ENCODE measurements around the gene NELFA.

Gene NELFA

GRCh38 chr4:1976416-1977352, 32.1 kb downstream of the NELFA start:
- TF ChIP-seq EZH2phosphoT487 (IDR thresholded peaks at IDR 0.05; ENCODE audit: low read depth), result no peak
- TF ChIP-seq CTCF (IDR thresholded peaks at IDR 0.05; ENCODE audit: low read depth, low read length), result no peak
- Histone ChIP-seq H3K9ac (ENCODE audit: low read length) (no peak overlapping the region), H3K4me3 (ENCODE audit: low read length) (no peak overlapping the region), H3K4me2 (ENCODE audit: low read length) (no peak overlapping the region), H3K27ac (ENCODE audit: low read length) (no peak overlapping the region), H4K20me1 (ENCODE audit: insufficient read depth, low read length) (peaks cover 3% of the 10 kb centered on the region; the same call in 1 of the 2 replicates), H3K36me3 (replicated peaks; ENCODE audit: low read depth, low read length) (peaks cover 82% of the 10 kb centered on the region), H3K27me3 (ENCODE audit: low read depth, low read length) (no peaks in the 10 kb centered on the region), H3K9me3 (ENCODE audit: insufficient read depth, low read length) (no peaks in the 10 kb centered on the region), H2AFZ (ENCODE audit: low read depth, low read length) (no peak overlapping the region), H3K4me1 (ENCODE audit: low read length) (no peaks in the 10 kb centered on the region), H3K79me2 (ENCODE audit: low read length) (peaks cover 6% of the 10 kb centered on the region; the same call in 1 of the 2 replicates)

- TF ChIP-seq CTCF (IDR thresholded peaks at IDR 0.05; ENCODE audit: low read depth, low read length) (no peak), EZH2phosphoT487 (IDR thresholded peaks at IDR 0.05; ENCODE audit: low read depth) (no peak)
- Histone ChIP-seq H3K79me2 (ENCODE audit: low read length) (peaks cover 6% of the 10 kb centered on the region; the same call in 1 of the 2 replicates), H4K20me1 (ENCODE audit: insufficient read depth, low read length) (peaks cover 3% of the 10 kb centered on the region; the same call in 1 of the 2 replicates), H3K9me3 (ENCODE audit: insufficient read depth, low read length) (no peaks in the 10 kb centered on the region), H3K4me1 (ENCODE audit: low read length) (no peaks in the 10 kb centered on the region), H3K27me3 (ENCODE audit: low read depth, low read length) (no peaks in the 10 kb centered on the region), H3K4me3 (ENCODE audit: low read length) (no peak overlapping the region), H3K4me2 (ENCODE audit: low read length) (no peak overlapping the region), H3K9ac (ENCODE audit: low read length) (no peak overlapping the region), H3K36me3 (replicated peaks; ENCODE audit: low read depth, low read length) (peaks cover 77% of the 10 kb centered on the region), H2AFZ (ENCODE audit: low read depth, low read length) (no peak overlapping the region), H3K27ac (ENCODE audit: low read length) (no peak overlapping the region)
Observed at GRCh38 chr4:1975880-1976279, 32.9 kb downstream of the NELFA start.

- H3K4me2 ChIP-seq (ENCODE audit: low read length), result no peak overlapping the region
Observed at GRCh38 chr4:1975391-1975801, 33.4 kb downstream of the NELFA start.

More at GRCh38 chr4:1975391-1975801, 33.4 kb downstream of the NELFA start:
- Histone ChIP-seq H3K36me3 (replicated peaks; ENCODE audit: low read depth, low read length) (peaks cover 74% of the 10 kb centered on the region), H3K27ac (ENCODE audit: low read length) (no peak overlapping the region), H3K4me1 (ENCODE audit: low read length) (no peaks in the 10 kb centered on the region), H3K4me3 (ENCODE audit: low read length) (no peak overlapping the region), H3K27me3 (ENCODE audit: low read depth, low read length) (no peaks in the 10 kb centered on the region), H4K20me1 (ENCODE audit: insufficient read depth, low read length) (peaks cover 3% of the 10 kb centered on the region; the same call in 1 of the 2 replicates), H3K79me2 (ENCODE audit: low read length) (peaks cover 6% of the 10 kb centered on the region; the same call in 1 of the 2 replicates), H3K9me3 (ENCODE audit: insufficient read depth, low read length) (no peaks in the 10 kb centered on the region), H3K9ac (ENCODE audit: low read length) (no peak overlapping the region), H2AFZ (ENCODE audit: low read depth, low read length) (no peak overlapping the region)
- no peak for TF ChIP-seq CTCF (IDR thresholded peaks at IDR 0.05; ENCODE audit: low read depth, low read length)
- no peak for TF ChIP-seq EZH2phosphoT487 (IDR thresholded peaks at IDR 0.05; ENCODE audit: low read depth)

Measured in OCI-LY3 (cell line).